Erythroblast (primary cell): ENCODE results near the gene KCNAB2.
"Not testable (repeated sequence)": the region's sequence is repeated elsewhere in the genome, so short reads cannot be mapped to it uniquely, and the experiment has no call there.

Source experiments
- DNase-seq, 2 experiments: peaks; one replicate each; lab custom pipeline; 2025; lab: John Stamatoyannopoulos, UW
- GATA1 ChIP-seq: IDR thresholded peaks from 2 replicates; pipeline ENCODE4 v1.6.1; 2011; ENCODE audit warnings: low read depth, mild to moderate bottlenecking, control low read depth, low read length, moderate library complexity
- POLR2A ChIP-seq: IDR thresholded peaks from 2 replicates; pipeline ENCODE4 v1.6.1; 2011; ENCODE audit warnings: mild to moderate bottlenecking, low read length

KCNAB2 gene

GRCh38 chr1:6066680-6067079, 21.0 kb downstream of the KCNAB2 start:
- TF ChIP-seq GATA1 (no peak), POLR2A (no peak)

GRCh38 chr1:6068073-6068472, 22.4 kb downstream of the KCNAB2 start:
- TF ChIP-seq GATA1, result no peak
- TF ChIP-seq POLR2A, result no peak
- DNase-seq, result no peak

More at GRCh38 chr1:6066680-6067079, 21.0 kb downstream of the KCNAB2 start:
- no peak for DNase-seq

GRCh38 chr1:6068932-6069331, 23.2 kb downstream of the KCNAB2 start:
- DNase-seq, result no peak
- TF ChIP-seq GATA1 (no peak), POLR2A (no peak)

- no peak for DNase-seq
- no peak for TF ChIP-seq POLR2A
- TF ChIP-seq GATA1, result no peak
Observed at GRCh38 chr1:6069573-6069972, 23.9 kb downstream of the KCNAB2 start.

- TF ChIP-seq GATA1 (no peak), POLR2A (no peak)
- DNase-seq, result no peak
Observed at GRCh38 chr1:6070450-6070974, 24.8 kb downstream of the KCNAB2 start.

- TF ChIP-seq POLR2A (no peak), GATA1 (no peak)
- no peak for DNase-seq
Observed at GRCh38 chr1:6071219-6071618, 25.5 kb downstream of the KCNAB2 start.

GRCh38 chr1:6072774-6073479, 27.2 kb downstream of the KCNAB2 start:
- TF ChIP-seq POLR2A, result no peak
- no peak for TF ChIP-seq GATA1
- no peak for DNase-seq

- no peak for DNase-seq
- no peak for TF ChIP-seq POLR2A
- no peak for TF ChIP-seq GATA1
Observed at GRCh38 chr1:6073480-6074053, 27.9 kb downstream of the KCNAB2 start.

GRCh38 chr1:6074192-6074901, 28.7 kb downstream of the KCNAB2 start:
- no peak for DNase-seq
- TF ChIP-seq GATA1, result no peak
- no peak for TF ChIP-seq POLR2A

- TF ChIP-seq POLR2A, result no peak
- DNase-seq, result no peak
Observed at GRCh38 chr1:6075748-6076147, 30.1 kb downstream of the KCNAB2 start.

GRCh38 chr1:6077061-6077460, 31.4 kb downstream of the KCNAB2 start:
- DNase-seq, result not testable (repeated sequence)

GRCh38 chr1:6077506-6077905, 31.8 kb downstream of the KCNAB2 start:
- TF ChIP-seq POLR2A (no peak), GATA1 (no peak)

GRCh38 chr1:6077919-6078318, 32.2 kb downstream of the KCNAB2 start:
- no peak for DNase-seq
- no peak for TF ChIP-seq POLR2A
- no peak for TF ChIP-seq GATA1

More at GRCh38 chr1:6077506-6077905, 31.8 kb downstream of the KCNAB2 start:
- DNase-seq, result no peak

GRCh38 chr1:6080469-6080868, 34.8 kb downstream of the KCNAB2 start:
- no peak for DNase-seq

More at GRCh38 chr1:6080469-6080868, 34.8 kb downstream of the KCNAB2 start:
- TF ChIP-seq POLR2A (no peak), GATA1 (no peak)
